Colonic mucosa (tissue), 4 donors: ENCODE results near the gene CARMIL1. TPM values are rescaled to one million over a fixed set of nuclear protein-coding genes. Genes with fewer than 3 reads are reported as not detected.

Experiments
- DNase-seq: peaks from one replicate; pipeline ENCODE4 v3.0.0-alpha.2; 2020
- H3K27ac ChIP-seq: fragments of 200-600 bp; one replicate; pipeline ENCODE4 v1.8.0; 2021
- H3K27me3 ChIP-seq: fragments of 200-600 bp; one replicate; pipeline ENCODE4 v1.8.0; 2021
- H3K36me3 ChIP-seq: fragments of 200-600 bp; one replicate; pipeline ENCODE4 v1.8.0; 2021
- H3K4me1 ChIP-seq: fragments of 200-600 bp; one replicate; pipeline ENCODE4 v1.8.0; 2021; ENCODE audit warnings: mild to moderate bottlenecking
- H3K4me3 ChIP-seq: fragments of 200-600 bp; one replicate; pipeline ENCODE4 v1.8.0; 2021
- H3K9ac ChIP-seq, 2 donors: one replicate each; pipeline ENCODE4 v1.7.0; 2013; ENCODE audit warnings: control low read depth in 2 of 2, low read depth in 2 of 2, low read length in 2 of 2
- H3K9me3 ChIP-seq: fragments of 200-600 bp; one replicate; pipeline ENCODE4 v1.8.0; 2021
- CTCF ChIP-seq: fragments of 200-600 bp; IDR thresholded peaks from one replicate; pipeline ENCODE4 v1.8.0; 2022; ENCODE audit warnings: antibody characterized with exemption, mild to moderate bottlenecking
- intact Hi-C: fragments of 100-400 bp; cut with DNase I; formaldehyde crosslinking; loops from one replicate; pipeline ENCODE4 v1.14.1; 2022
- total RNA-seq, 2 donors: library from RNA; stranded (reverse); fragmentation: NEBNext Ultra II Directional in 1 of 2; extraction: Animal tissue kit (Norgen Biotek cat#: 25700) in 1 of 2; gene quantifications; one replicate each; pipeline ENCODE4 v1.2.1, GENCODE V29; 2021
- donor health status: healthy.
- donor health status: DM: no; HTN: no; CAD: no.
- donor health status: DM: no; HTN: no; CAD: no.

CARMIL1 gene
- total RNA-seq, 2 donors from 2014 or later: 38.6 to 50.2 TPM

GRCh38 chr6:25413207-25413905 is 134.2 kb downstream of the CARMIL1 start:
- Histone ChIP-seq H3K4me1 (no peaks in the 10 kb centered on the region), H3K9me3 (no peaks in the 10 kb centered on the region), H3K4me3 (no peak overlapping the region), H3K36me3 (no peaks in the 10 kb centered on the region), H3K27ac (no peak overlapping the region), H3K27me3 (no peaks in the 10 kb centered on the region), H3K9ac (no peak overlapping the region)
- DNase-seq: no peak
- intact Hi-C loops: no loop called here
- TF ChIP-seq CTCF: no peak

- no peaks in the 10 kb centered on the region for H3K36me3 ChIP-seq
- intact Hi-C loops: no loop called here
- no peak for TF ChIP-seq CTCF
- no peak for DNase-seq
- H3K4me1 ChIP-seq: no peaks in the 10 kb centered on the region
- no peaks in the 10 kb centered on the region for H3K27me3 ChIP-seq
- no peak overlapping the region for H3K4me3 ChIP-seq
- no peaks in the 10 kb centered on the region for H3K9me3 ChIP-seq
- no peak overlapping the region for H3K9ac ChIP-seq
- H3K27ac ChIP-seq: no peak overlapping the region
Observed at GRCh38 chr6:25414168-25414567, 135.0 kb downstream of the CARMIL1 start.

- Histone ChIP-seq H3K27me3 (no peaks in the 10 kb centered on the region), H3K9ac (no peak overlapping the region), H3K4me3 (no peak overlapping the region), H3K4me1 (no peaks in the 10 kb centered on the region), H3K36me3 (no peaks in the 10 kb centered on the region), H3K27ac (no peak overlapping the region), H3K9me3 (no peaks in the 10 kb centered on the region)
- DNase-seq: no peak
- no peak for TF ChIP-seq CTCF
- intact Hi-C loops: no loop called here
Observed at GRCh38 chr6:25414755-25415154, 135.6 kb downstream of the CARMIL1 start.

- Histone ChIP-seq H3K4me1 (no peaks in the 10 kb centered on the region), H3K9me3 (no peaks in the 10 kb centered on the region), H3K27ac (no peak overlapping the region), H3K9ac (no peak overlapping the region), H3K36me3 (no peaks in the 10 kb centered on the region), H3K4me3 (no peak overlapping the region), H3K27me3 (no peaks in the 10 kb centered on the region)
- intact Hi-C loops: no loop called here
- no peak for DNase-seq
- TF ChIP-seq CTCF: no peak
Observed at GRCh38 chr6:25415274-25415673, 136.1 kb downstream of the CARMIL1 start.

- DNase-seq: no peak
- intact Hi-C loops: no loop called here
- no peak overlapping the region for H3K4me3 ChIP-seq
- H3K27me3 ChIP-seq: no peaks in the 10 kb centered on the region
- H3K36me3 ChIP-seq: no peaks in the 10 kb centered on the region
- no peak overlapping the region for H3K27ac ChIP-seq
- H3K4me1 ChIP-seq: no peaks in the 10 kb centered on the region
- no peak for TF ChIP-seq CTCF
- H3K9me3 ChIP-seq: no peaks in the 10 kb centered on the region
- no peak overlapping the region for H3K9ac ChIP-seq
Observed at GRCh38 chr6:25415701-25416100, 136.5 kb downstream of the CARMIL1 start.
